Esophagus muscularis mucosa (tissue), 4 donors: Measurements from ENCODE around the gene ROPN1.

Source experiments
- CTCF ChIP-seq, 3 experiments: fragments of 200-600 bp in 2 of 3; fragments of 450-650 bp in 1 of 3; sonication (generic) in 2 of 3; IDR thresholded peaks; one replicate each; pipeline ENCODE4 v1.5.1; 2017 to 2019; ENCODE audit warnings: antibody characterized with exemption in 3 of 3, mild to moderate bottlenecking in 2 of 3, moderate library complexity in 1 of 3
- EP300 ChIP-seq: sonication (generic); formaldehyde crosslinking; IDR thresholded peaks from one replicate; pipeline ENCODE4 v1.6.1; 2017; ENCODE audit warnings: antibody characterized with exemption
- POLR2A ChIP-seq: fragments of 450-650 bp; IDR thresholded peaks from one replicate; pipeline ENCODE4 v1.6.1; 2017; ENCODE audit warnings: antibody characterized with exemption, moderate library complexity, mild to moderate bottlenecking, low read depth
- POLR2AphosphoS5 ChIP-seq, 2 donors: sonication (generic); formaldehyde crosslinking; IDR thresholded peaks; one replicate each; pipeline ENCODE4 v1.6.1; 2017; ENCODE audit warnings: antibody characterized with exemption in 2 of 2

GRCh38 chr3:123984957-123985356 lies 7.0 kb downstream of the ROPN1 start:
- TF ChIP-seq CTCF (IDR thresholded peaks at IDR 0.05), result no peak
- no peak for TF ChIP-seq POLR2A
- no peak for TF ChIP-seq EP300
- TF ChIP-seq POLR2AphosphoS5 (IDR thresholded peaks at IDR 0.05), result no peak
